Measurements from ENCODE around the gene PCNX2. TPM values are rescaled to one million over a fixed set of nuclear protein-coding genes. Genes with fewer than 3 reads are reported as not detected.

The PCNX2 gene
- total and polyA plus RNA-seq, 2 donors (not counting 1 experiment from before 2014, with no cell fraction given), result 13.0 to 37.8 TPM

DNA sequence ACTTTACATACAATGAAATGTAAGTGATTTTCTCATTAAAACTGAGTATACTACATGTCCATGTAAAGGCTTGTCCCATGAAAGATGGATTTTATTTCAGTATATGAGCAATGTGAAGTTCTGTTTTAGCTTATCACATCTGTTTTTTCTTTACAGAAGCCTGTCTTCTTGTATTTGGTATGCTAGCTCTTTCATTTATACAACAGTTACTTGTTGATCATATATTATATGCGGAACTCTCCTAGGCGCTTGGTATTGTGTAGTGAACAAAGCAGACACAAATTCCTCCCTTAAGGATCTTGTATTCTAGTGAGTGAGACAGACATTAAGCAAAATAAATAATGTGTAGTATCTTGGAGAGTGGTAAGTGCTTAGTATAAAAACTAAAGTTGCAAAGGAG, 42.6 kb upstream of the PCNX2 start:
- Histone ChIP-seq H3K4me2 (ENCODE audit: extremely low read depth, insufficient read depth, low read length) (no peak overlapping the region), H2AFZ (ENCODE audit: low read length) (no peak overlapping the region), H3K27me3 (ENCODE audit: control insufficient read depth, insufficient read depth, low read length) (no peaks in the 10 kb centered on the region), H3K4me1 (ENCODE audit: control insufficient read depth, extremely low read depth, insufficient read depth, low read length) (no peaks in the 10 kb centered on the region), H3K79me2 (ENCODE audit: control insufficient read depth, insufficient read depth, low read length) (no peaks in the 10 kb centered on the region), H3K27ac (ENCODE audit: insufficient read depth, low read length) (no peak overlapping the region), H3K36me3 (ENCODE audit: control insufficient read depth, insufficient read depth, low read length) (no peaks in the 10 kb centered on the region), H3K4me3 (replicated peaks in 1 of 4; ENCODE audit: control extremely low read depth in 1 of 4, insufficient read depth in 1 of 4, low read depth in 3 of 4, low read length in 4 of 4) (no peak overlapping the region), H4K20me1 (ENCODE audit: control insufficient read depth, extremely low read depth, insufficient read depth, low read length) (no peaks in the 10 kb centered on the region), H3K9me3 (ENCODE audit: control insufficient read depth, insufficient read depth, low read depth, low read length) (no peaks in the 10 kb centered on the region), H3K9ac (ENCODE audit: insufficient read depth, low read length) (no peak overlapping the region)
- TF ChIP-seq, protein P1, sequence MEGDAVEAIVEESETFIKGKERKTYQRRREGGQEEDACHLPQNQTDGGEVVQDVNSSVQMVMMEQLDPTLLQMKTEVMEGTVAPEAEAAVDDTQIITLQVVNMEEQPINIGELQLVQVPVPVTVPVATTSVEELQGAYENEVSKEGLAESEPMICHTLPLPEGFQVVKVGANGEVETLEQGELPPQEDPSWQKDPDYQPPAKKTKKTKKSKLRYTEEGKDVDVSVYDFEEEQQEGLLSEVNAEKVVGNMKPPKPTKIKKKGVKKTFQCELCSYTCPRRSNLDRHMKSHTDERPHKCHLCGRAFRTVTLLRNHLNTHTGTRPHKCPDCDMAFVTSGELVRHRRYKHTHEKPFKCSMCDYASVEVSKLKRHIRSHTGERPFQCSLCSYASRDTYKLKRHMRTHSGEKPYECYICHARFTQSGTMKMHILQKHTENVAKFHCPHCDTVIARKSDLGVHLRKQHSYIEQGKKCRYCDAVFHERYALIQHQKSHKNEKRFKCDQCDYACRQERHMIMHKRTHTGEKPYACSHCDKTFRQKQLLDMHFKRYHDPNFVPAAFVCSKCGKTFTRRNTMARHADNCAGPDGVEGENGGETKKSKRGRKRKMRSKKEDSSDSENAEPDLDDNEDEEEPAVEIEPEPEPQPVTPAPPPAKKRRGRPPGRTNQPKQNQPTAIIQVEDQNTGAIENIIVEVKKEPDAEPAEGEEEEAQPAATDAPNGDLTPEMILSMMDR (conservative IDR thresholded peaks at IDR 0.05 in 1 of 2, IDR thresholded peaks at IDR 0.05 in 1 of 2; ENCODE audit: low read depth in 1 of 2, low read length in 2 of 2), result no peak
- TF ChIP-seq EZH2 (IDR thresholded peaks at IDR 0.05; ENCODE audit: low read length, missing control alignments), result no peak
- DNase-seq (ENCODE audit: low read depth in 2 of 2), result no peak

DNA sequence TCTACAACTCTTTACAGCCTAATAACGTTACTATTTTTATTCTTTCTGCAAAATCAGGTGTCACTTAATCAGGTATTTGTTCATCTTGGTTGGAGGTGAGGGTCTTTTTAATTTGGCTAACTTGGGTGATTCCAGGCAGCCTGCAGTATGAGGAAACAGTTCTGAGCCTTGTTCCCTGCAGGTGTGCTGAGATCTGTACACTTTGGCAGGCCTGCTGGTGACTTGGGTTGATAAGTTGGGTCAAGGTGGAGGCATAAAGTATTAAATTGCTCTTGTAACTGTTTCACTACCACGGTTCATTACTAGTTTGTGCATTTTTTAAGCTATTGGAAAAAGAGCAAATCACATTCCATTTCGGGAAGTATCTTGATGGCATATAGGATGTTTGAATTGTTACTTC, 42.0 kb upstream of the PCNX2 start:
- no peaks in the 10 kb centered on the region for H3K36me3 ChIP-seq (ENCODE audit: control insufficient read depth, insufficient read depth, low read length)
- no peaks in the 10 kb centered on the region for H4K20me1 ChIP-seq (ENCODE audit: control insufficient read depth, extremely low read depth, insufficient read depth, low read length)
- H3K4me3 ChIP-seq (replicated peaks in 1 of 4; ENCODE audit: control extremely low read depth in 1 of 4, insufficient read depth in 1 of 4, low read depth in 3 of 4, low read length in 4 of 4), result no peak overlapping the region
- TF ChIP-seq EZH2 (IDR thresholded peaks at IDR 0.05; ENCODE audit: low read length, missing control alignments), result no peak
- TF ChIP-seq, protein P1 (conservative IDR thresholded peaks at IDR 0.05 in 1 of 2, IDR thresholded peaks at IDR 0.05 in 1 of 2; ENCODE audit: low read depth in 1 of 2, low read length in 2 of 2), result no peak
- no peaks in the 10 kb centered on the region for H3K27me3 ChIP-seq (ENCODE audit: control insufficient read depth, insufficient read depth, low read length)
- H3K79me2 ChIP-seq (ENCODE audit: control insufficient read depth, insufficient read depth, low read length), result no peaks in the 10 kb centered on the region
- no peaks in the 10 kb centered on the region for H3K9me3 ChIP-seq (ENCODE audit: control insufficient read depth, insufficient read depth, low read depth, low read length)
- no peaks in the 10 kb centered on the region for H3K4me1 ChIP-seq (ENCODE audit: control insufficient read depth, extremely low read depth, insufficient read depth, low read length)
- H3K9ac ChIP-seq (ENCODE audit: insufficient read depth, low read length), result no peak overlapping the region
- no peak overlapping the region for H2AFZ ChIP-seq (ENCODE audit: low read length)
- no peak for DNase-seq (ENCODE audit: low read depth in 2 of 2)
- H3K27ac ChIP-seq (ENCODE audit: insufficient read depth, low read length), result no peak overlapping the region
- H3K4me2 ChIP-seq (ENCODE audit: extremely low read depth, insufficient read depth, low read length), result no peak overlapping the region

DNA sequence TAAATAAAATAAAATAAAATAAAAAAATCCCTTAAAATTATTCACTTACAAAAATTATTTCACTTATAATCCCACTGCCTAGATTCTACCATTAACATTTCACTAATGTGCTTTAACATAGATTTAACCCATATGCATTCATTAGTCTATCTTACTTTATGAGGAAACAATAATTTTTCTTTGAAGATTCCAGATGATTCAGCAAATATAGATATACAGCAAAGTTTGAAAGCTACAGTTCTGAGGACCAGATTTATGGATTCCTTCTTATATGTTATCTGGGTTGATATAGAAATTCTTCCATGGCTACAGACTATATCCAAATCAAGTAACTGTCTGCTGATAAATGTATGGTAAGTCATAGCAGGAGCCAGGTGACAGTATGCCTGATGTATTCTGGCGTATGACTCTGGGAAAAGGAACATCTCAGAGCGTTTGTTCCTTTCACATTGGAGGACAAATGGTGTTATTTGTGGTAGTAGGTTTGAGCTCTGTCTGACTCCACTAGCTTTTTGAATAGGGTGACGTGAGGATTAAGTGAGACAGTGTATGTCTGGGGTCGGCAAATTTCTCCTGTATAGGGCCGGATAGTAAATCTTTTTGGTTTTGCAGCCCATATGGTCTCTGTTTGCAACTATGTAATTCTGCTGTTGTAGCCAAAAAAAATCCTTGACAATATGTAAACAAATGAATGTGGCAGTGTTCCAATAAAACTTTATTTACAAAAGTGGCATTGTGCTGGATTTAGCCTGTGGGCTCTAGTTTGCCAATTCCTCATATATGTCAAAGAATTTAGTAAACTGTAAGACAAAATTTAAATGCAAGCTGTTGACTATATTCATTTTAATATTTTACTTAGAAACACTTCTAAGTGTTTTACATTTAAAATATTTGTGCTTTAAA, 41.3 kb upstream of the PCNX2 start:
- no peaks in the 10 kb centered on the region for H3K9me3 ChIP-seq (ENCODE audit: control insufficient read depth, insufficient read depth, low read depth, low read length)
- TF ChIP-seq, protein P1 (conservative IDR thresholded peaks at IDR 0.05 in 1 of 2, IDR thresholded peaks at IDR 0.05 in 1 of 2; ENCODE audit: low read depth in 1 of 2, low read length in 2 of 2), result no peak
- no peak for TF ChIP-seq EZH2 (IDR thresholded peaks at IDR 0.05; ENCODE audit: low read length, missing control alignments)
- H3K4me3 ChIP-seq (replicated peaks in 1 of 4; ENCODE audit: control extremely low read depth in 1 of 4, insufficient read depth in 1 of 4, low read depth in 3 of 4, low read length in 4 of 4), result no peak overlapping the region
- no peak for DNase-seq (ENCODE audit: low read depth in 2 of 2)
- H3K4me2 ChIP-seq (ENCODE audit: extremely low read depth, insufficient read depth, low read length), result no peak overlapping the region
- no peaks in the 10 kb centered on the region for H3K27me3 ChIP-seq (ENCODE audit: control insufficient read depth, insufficient read depth, low read length)
- H3K4me1 ChIP-seq (ENCODE audit: control insufficient read depth, extremely low read depth, insufficient read depth, low read length), result no peaks in the 10 kb centered on the region
- H3K9ac ChIP-seq (ENCODE audit: insufficient read depth, low read length), result no peak overlapping the region
- no peaks in the 10 kb centered on the region for H3K36me3 ChIP-seq (ENCODE audit: control insufficient read depth, insufficient read depth, low read length)
- no peaks in the 10 kb centered on the region for H4K20me1 ChIP-seq (ENCODE audit: control insufficient read depth, extremely low read depth, insufficient read depth, low read length)
- no peaks in the 10 kb centered on the region for H3K79me2 ChIP-seq (ENCODE audit: control insufficient read depth, insufficient read depth, low read length)
- no peak overlapping the region for H3K27ac ChIP-seq (ENCODE audit: insufficient read depth, low read length)
- no peak overlapping the region for H2AFZ ChIP-seq (ENCODE audit: low read length)
